GM10266 (cell line): ENCODE measurements around the gene EFCAB14.
A peak's percentile ranks its signal among the peaks of the same experiment; 100 is the strongest.

Experiments
- DNase-seq: peaks from one replicate; pipeline ENCODE4 v3.0.0; 2012; ENCODE audit errors: extremely low spot score
- CTCF ChIP-seq: IDR thresholded peaks from 2 replicates; pipeline ENCODE4 v1.5.1; 2012; ENCODE audit warnings: mild to moderate bottlenecking, low read depth; ENCODE audit not compliant: control insufficient read depth, insufficient read depth; ENCODE audit errors: missing control alignments

Gene EFCAB14

GRCh38 chr1:46718727-46719622 lies at the start of gene EFCAB14:
TSS of gene EFCAB14 (minus strand) at chr1:46719114. CDS start at chr1:46718087, 1,027 bp downstream.
- DNase-seq = peak; percentile 98
- no peak for TF ChIP-seq CTCF

- DNase-seq = no peak
- TF ChIP-seq CTCF = no peak
Measured at GRCh38 chr1:46768445-46768844, 49.5 kb upstream of the EFCAB14 start.

GRCh38 chr1:46767649-46768282 lies 48.9 kb upstream of the EFCAB14 start:
- no peak for TF ChIP-seq CTCF
- no peak for DNase-seq

- DNase-seq = no peak
- no peak for TF ChIP-seq CTCF
Measured at GRCh38 chr1:46764402-46764801, 45.5 kb upstream of the EFCAB14 start.

GRCh38 chr1:46761740-46762139 lies 42.8 kb upstream of the EFCAB14 start:
- no peak for DNase-seq
- TF ChIP-seq CTCF = no peak

GRCh38 chr1:46760558-46761166 lies 41.7 kb upstream of the EFCAB14 start:
- no peak for TF ChIP-seq CTCF

More at GRCh38 chr1:46760558-46761166, 41.7 kb upstream of the EFCAB14 start:
- no peak for DNase-seq
